ENCODE results near the gene IFITM2.

Gene IFITM2

GRCh38 chr11:282171-282570 lies 25.4 kb upstream of the IFITM2 start:
- no peak for DNase-seq

GRCh38 chr11:282630-283360 lies 24.8 kb upstream of the IFITM2 start:
- no peak for DNase-seq

- DNase-seq: no peak
These were observed 24.1 kb upstream of the IFITM2 start for GRCh38 chr11:283405-284104.

- DNase-seq: no peak
These were observed 23.3 kb upstream of the IFITM2 start for GRCh38 chr11:284105-285020.

GRCh38 chr11:285021-285893 lies 22.4 kb upstream of the IFITM2 start:
- DNase-seq: no peak

- DNase-seq: no peak
These were observed 21.8 kb upstream of the IFITM2 start for GRCh38 chr11:285894-286220.

GRCh38 chr11:286977-287820 lies 20.4 kb upstream of the IFITM2 start:
- DNase-seq: peak; percentile 73

- peak; percentile 64 for DNase-seq
These were observed 19.7 kb upstream of the IFITM2 start for GRCh38 chr11:287821-288477.

- DNase-seq: peak; percentile 61
These were observed 18.9 kb upstream of the IFITM2 start, which contains the start of gene PGGHG for GRCh38 chr11:288478-289397. PGGHG (plus strand) TSS chr11:289126; CDS start chr11:289817, 691 bp downstream.

GRCh38 chr11:289398-289711 lies 18.3 kb upstream of the IFITM2 start:
- peak; percentile 6 for DNase-seq

GRCh38 chr11:289712-290620 lies 17.6 kb upstream of the IFITM2 start:
- DNase-seq: no peak

GRCh38 chr11:290621-291231 lies 16.9 kb upstream of the IFITM2 start:
- no peak for DNase-seq

GRCh38 chr11:291281-292210 lies 16.1 kb upstream of the IFITM2 start:
- no peak for DNase-seq

- DNase-seq: no peak
These were observed 15.2 kb upstream of the IFITM2 start for GRCh38 chr11:292211-293121.

GRCh38 chr11:293271-293851 lies 14.3 kb upstream of the IFITM2 start:
- no peak for DNase-seq

Measured in activated effector memory CD4-positive, alpha-beta T cell treated with Interleukin-2 at 50 U/mL for 16 hours (primary cell).